Transverse colon (tissue), 4 donors: ENCODE data around the gene HDAC4.

Experiments
- CTCF ChIP-seq, 5 experiments: fragments of 200-600 bp in 3 of 5; fragments of 450-650 bp in 2 of 5; sonication (generic) in 3 of 5; IDR thresholded peaks; 1 replicate in 2 of 5; 2 replicates in 3 of 5; pipeline ENCODE4 v1.5.1; 2016 to 2017; ENCODE audit warnings: antibody characterized with exemption in 5 of 5, inconsistent platforms in 3 of 5, mild to moderate bottlenecking in 2 of 5, moderate library complexity in 1 of 5
- EP300 ChIP-seq: sonication (generic); formaldehyde crosslinking; IDR thresholded peaks from one replicate; pipeline ENCODE4 v1.6.1; 2017; ENCODE audit warnings: antibody characterized with exemption, low read depth
- POLR2A ChIP-seq: fragments of 450-650 bp; IDR thresholded peaks from one replicate; pipeline ENCODE4 v1.6.1; 2016; ENCODE audit warnings: antibody characterized with exemption, mild to moderate bottlenecking, moderate library complexity
- POLR2AphosphoS5 ChIP-seq, 3 donors: sonication (generic); formaldehyde crosslinking; IDR thresholded peaks; one replicate each; pipeline ENCODE4 v1.6.1; 2016; ENCODE audit warnings: antibody characterized with exemption in 3 of 3

GRCh38 chr2:239368321-239368720 is 32.5 kb downstream of the HDAC4 start:
- TF ChIP-seq CTCF (IDR thresholded peaks at IDR 0.05) = no peak
- no peak for TF ChIP-seq POLR2AphosphoS5 (IDR thresholded peaks at IDR 0.05)
- TF ChIP-seq EP300 = no peak
- no peak for TF ChIP-seq POLR2A
